NCI-H524 (cell line): ENCODE data around the gene FILIP1L.

Experiments used
- DNase-seq, 2 experiments: peaks; one replicate each; lab custom pipeline; 2025; lab: John Stamatoyannopoulos, UW

The FILIP1L gene

GRCh38 chr3:100125161-100125938, 11.0 kb upstream of the FILIP1L start:
- DNase-seq = no peak

GRCh38 chr3:100124201-100124761, 10.0 kb upstream of the FILIP1L start:
- no peak for DNase-seq

- DNase-seq = no peak
Observed at GRCh38 chr3:100123112-100123511, 8.8 kb upstream of the FILIP1L start.

GRCh38 chr3:100122321-100122720, 8.0 kb upstream of the FILIP1L start:
- no peak for DNase-seq

GRCh38 chr3:100120693-100121092, 6.4 kb upstream of the FILIP1L start:
- DNase-seq = no peak

- DNase-seq = peak; percentile 78 to 92
Observed at GRCh38 chr3:100120012-100120411, 5.7 kb upstream of the FILIP1L start.

- DNase-seq = no peak
Observed at GRCh38 chr3:100117093-100117492, 2.8 kb upstream of the FILIP1L start.

GRCh38 chr3:100113723-100114412, 433 bp downstream of the FILIP1L start:
- no peak for DNase-seq

GRCh38 chr3:100111728-100112127, 2.6 kb downstream of the FILIP1L start:
- DNase-seq = no peak

- no peak for DNase-seq
Observed at GRCh38 chr3:100110162-100110561, 4.1 kb downstream of the FILIP1L start.

- no peak for DNase-seq
Observed at GRCh38 chr3:100108464-100109079, 5.7 kb downstream of the FILIP1L start.

GRCh38 chr3:100107221-100107814, 7.0 kb downstream of the FILIP1L start:
- no peak for DNase-seq

- no peak for DNase-seq
Observed at GRCh38 chr3:100106531-100107141, 7.7 kb downstream of the FILIP1L start.

- peak in 1 of 2 experiments; percentile 72 for DNase-seq
Observed at GRCh38 chr3:100106094-100106493, 8.2 kb downstream of the FILIP1L start.

GRCh38 chr3:100105501-100105900, 8.8 kb downstream of the FILIP1L start:
- DNase-seq = no peak

GRCh38 chr3:100104817-100105413, 9.4 kb downstream of the FILIP1L start:
- DNase-seq = no peak

GRCh38 chr3:100104442-100104798, 9.9 kb downstream of the FILIP1L start:
- DNase-seq = no peak

- DNase-seq = no peak
Observed at GRCh38 chr3:100103558-100104441, 10.5 kb downstream of the FILIP1L start.

GRCh38 chr3:100102757-100103156, 11.5 kb downstream of the FILIP1L start:
- DNase-seq = no peak

- DNase-seq = no peak
Observed at GRCh38 chr3:100100425-100100824, 13.9 kb downstream of the FILIP1L start.

- no peak for DNase-seq
Observed at GRCh38 chr3:100099621-100100020, 14.7 kb downstream of the FILIP1L start.
